ENCODE results near the gene AFG1L. TPM values are rescaled to one million over a fixed set of nuclear protein-coding genes. Genes with fewer than 3 reads are reported as not detected.
A peak's percentile ranks its signal among the peaks of the same experiment; 100 is the strongest.
"Not testable (repeated sequence)": the region's sequence is repeated elsewhere in the genome, so short reads cannot be mapped to it uniquely, and the experiment has no call there.

The AFG1L gene
- total and polyA plus RNA-seq, 10 donors = 1.8 to 13.0 (median 4.4) TPM

- Histone ChIP-seq H3K27ac (peak overlapping the region in 1 of 8 donors; percentile 20), H3K4me3 (no peak overlapping the region), H3K9me3 (no peaks in the 10 kb centered on the region), H3K36me3 (no peaks in the 10 kb centered on the region), H3K27me3 (replicated peaks in 1 of 7) (no peaks in the 10 kb centered on the region), H3K4me1 (peaks cover 3 to 28% (median 9%) of the 10 kb centered on the region in 6 donors)
- TF ChIP-seq POLR2A (IDR thresholded peaks at IDR 0.05) (no peak), POLR2AphosphoS5 (IDR thresholded peaks at IDR 0.05) (no peak), CTCF (IDR thresholded peaks at IDR 0.05 in 8 of 11, conservative IDR thresholded peaks at IDR 0.05 in 3 of 11) (no peak)
- WGBS, 5 donors = 73 to 88% (median 84%) methylated on average over 1 of the region's 1 CpG
- intact Hi-C loops (cut with DNase I; ENCODE audit: low total_unique reads) = no loop called here
- DNase-seq = no peak
Measured at GRCh38 chr6:108448481-108448880, 153.6 kb downstream of the AFG1L start.

- intact Hi-C loops (cut with DNase I; ENCODE audit: low total_unique reads); H3K4me3 ChIP-seq; DNase-seq; H3K27ac ChIP-seq; H3K9me3 ChIP-seq; H3K27me3 ChIP-seq (replicated peaks in 1 of 7); H3K36me3 ChIP-seq: not testable (repeated sequence)
- H3K4me1 ChIP-seq = peaks cover 3 to 36% (median 16%) of the 10 kb centered on the region in 6 donors
- 33 to 100% methylated on average over 1 of the region's 1 CpG; no CpG with 5 or more reads in 3 of the 5 donors for WGBS, 5 donors
Measured at GRCh38 chr6:108449717-108450116, 154.9 kb downstream of the AFG1L start.

- H3K27ac ChIP-seq = peak overlapping the region in 6 of 8 donors; percentile 40 to 76 (median 61)
- 77 to 91% (median 87%) methylated on average over 8 of the region's 8 CpGs for WGBS, 5 donors
- intact Hi-C loops (cut with DNase I; ENCODE audit: low total_unique reads) = no loop called here
- H3K36me3 ChIP-seq = no peaks in the 10 kb centered on the region
- no peaks in the 10 kb centered on the region for H3K9me3 ChIP-seq
- no peak overlapping the region for H3K4me3 ChIP-seq
- no peak for TF ChIP-seq CTCF (IDR thresholded peaks at IDR 0.05 in 8 of 11, conservative IDR thresholded peaks at IDR 0.05 in 3 of 11)
- TF ChIP-seq POLR2AphosphoS5 (IDR thresholded peaks at IDR 0.05) = no peak
- TF ChIP-seq POLR2A (IDR thresholded peaks at IDR 0.05) = no peak
- DNase-seq = no peak
- H3K27me3 ChIP-seq (replicated peaks in 1 of 7) = no peaks in the 10 kb centered on the region
- peaks cover 0 to 24% (median 16%) of the 10 kb centered on the region in 6 donors for H3K4me1 ChIP-seq
Measured at GRCh38 chr6:108451816-108452215, 157.0 kb downstream of the AFG1L start.

- TF ChIP-seq POLR2AphosphoS5 (IDR thresholded peaks at IDR 0.05) = no peak
- no peak for TF ChIP-seq CTCF (IDR thresholded peaks at IDR 0.05 in 8 of 11, conservative IDR thresholded peaks at IDR 0.05 in 3 of 11)
- TF ChIP-seq POLR2A (IDR thresholded peaks at IDR 0.05) = no peak
- intact Hi-C loops (cut with DNase I; ENCODE audit: low total_unique reads) = no loop called here
- WGBS, 5 donors = 64 to 77% (median 73%) methylated on average over 4 of the region's 4 CpGs
- Histone ChIP-seq H3K27me3 (replicated peaks in 1 of 7) (no peaks in the 10 kb centered on the region), H3K9me3 (no peaks in the 10 kb centered on the region), H3K4me3 (no peak overlapping the region), H3K36me3 (no peaks in the 10 kb centered on the region), H3K4me1 (peaks cover 0 to 24% (median 15%) of the 10 kb centered on the region in 6 donors), H3K27ac (peak overlapping the region in 7 of 8 donors; percentile 40 to 76 (median 60))
- DNase-seq = no peak
Measured at GRCh38 chr6:108452711-108453195, 157.9 kb downstream of the AFG1L start.

Data from spleen (tissue), 11 donors.